ENCODE results near the gene CYBC1. TPM values are rescaled to one million over a fixed set of nuclear protein-coding genes. Genes with fewer than 3 reads are reported as not detected.

Gene CYBC1
- total and polyA plus RNA-seq, 4 experiments from 2014 or later = 166 to 249 (median 237) TPM

DNA sequence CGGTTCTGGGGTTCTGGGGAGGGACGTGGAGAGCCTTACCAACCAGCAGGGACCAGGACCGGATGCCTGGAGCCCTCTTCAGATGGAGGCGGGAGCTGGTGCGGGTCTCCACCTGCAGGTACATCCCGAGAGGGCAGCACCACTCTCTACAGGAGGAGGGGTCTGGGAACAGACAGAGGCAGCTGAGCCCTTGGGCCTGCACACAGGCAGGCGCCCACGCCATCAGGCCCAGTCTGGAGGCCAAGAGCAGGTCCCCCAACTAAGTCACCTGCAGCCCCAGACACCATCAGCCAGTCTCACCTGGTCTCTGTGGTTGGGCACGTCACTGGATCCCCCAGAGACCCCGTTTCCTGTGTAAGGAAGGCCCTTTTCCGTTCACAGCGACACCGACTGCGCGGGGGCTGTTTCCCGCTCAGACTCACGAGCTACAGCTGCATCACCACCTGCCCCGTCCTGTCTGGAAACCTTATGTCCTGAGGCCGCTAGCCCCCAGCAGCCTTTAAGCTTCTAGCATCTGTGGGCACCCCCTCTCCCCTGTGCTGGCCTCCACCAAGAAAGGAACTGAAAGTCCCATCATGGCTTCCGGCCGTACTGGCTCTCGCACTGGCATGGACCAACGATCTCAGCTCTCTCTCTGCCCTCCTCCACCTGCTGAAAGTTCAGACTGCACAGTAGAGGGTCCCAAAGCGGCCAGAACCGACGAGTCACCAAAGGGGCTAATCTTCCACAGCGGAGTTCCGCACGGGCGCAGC lies 1.2 kb downstream of the CYBC1 start:
- H3K9me3 Mint-ChIP-seq = no peaks in the 10 kb centered on the region
- peak overlapping the region; percentile 86 to 98 (median 94) for H3K4me3 Mint-ChIP-seq

DNA sequence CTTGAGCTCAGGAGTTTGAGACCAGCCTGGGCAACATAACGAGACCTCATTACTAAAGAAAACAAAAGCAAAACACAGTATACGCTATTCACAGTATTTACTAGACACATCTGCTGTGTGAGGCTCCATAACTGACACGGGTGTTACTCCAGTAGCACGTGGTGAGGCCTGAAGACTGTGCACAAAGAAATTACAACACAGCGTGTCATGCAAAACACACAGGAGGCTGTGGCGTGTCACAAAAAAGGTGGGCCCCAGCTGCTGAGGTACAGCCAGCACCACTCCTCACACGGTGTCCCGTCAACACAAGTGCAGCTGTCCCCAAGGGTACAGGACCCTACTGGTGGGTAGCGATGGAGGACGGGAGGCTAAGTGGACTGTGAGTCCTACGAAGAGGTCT lies 2.7 kb downstream of the CYBC1 start:
- H3K27me3 ChIP-seq (ENCODE audit: insufficient read depth, low read length) = no peaks in the 10 kb centered on the region
- intact Hi-C loops (cut with micrococcal nuclease) = no loop called here
- H3K36me3 Mint-ChIP-seq = peaks cover 0 to 21% of the 10 kb centered on the region in 2 donors
- no peak for DNase-seq
- H3K27ac ChIP-seq (ENCODE audit: low read depth, low read length) = peak overlapping the region; percentile 45
- CTCF ChIA-PET (ENCODE audit: partially characterized antibody) = no interaction called here
- peaks cover 30% of the 10 kb centered on the region for H3K36me3 ChIP-seq (ENCODE audit: insufficient read depth, low read length)
- H3K4me1 Mint-ChIP-seq = peaks cover 22 to 51% (median 30%) of the 10 kb centered on the region in 4 donors
- H3K27ac Mint-ChIP-seq = peak overlapping the region; percentile 13 to 85 (median 78)
- POLR2A ChIA-PET (ENCODE audit: partially characterized antibody) = interaction anchor here (3.3 kb wide), 1 partner anchor 10 kb away, joined by 50 read pairs; the partner anchor contains the start of gene NARF
- H3K4me1 ChIP-seq (ENCODE audit: insufficient read depth, low read length) = peaks cover 47% of the 10 kb centered on the region
- no peaks in the 10 kb centered on the region for H3K27me3 Mint-ChIP-seq
- no peaks in the 10 kb centered on the region for H3K9me3 ChIP-seq (ENCODE audit: control insufficient read depth in 1 of 2, low read length in 2 of 2)
- H3K4me3 Mint-ChIP-seq = peak overlapping the region in 6 of 8 donors; percentile 4 to 69 (median 62)
- no peaks in the 10 kb centered on the region for H3K9me3 Mint-ChIP-seq
- no peak overlapping the region for H3K4me3 ChIP-seq (ENCODE audit: low read length in 2 of 2)

More for the DNA sequence above, 1.2 kb downstream of the CYBC1 start:
- Mint-ChIP-seq H3K27me3 (no peaks in the 10 kb centered on the region), H3K27ac (peak overlapping the region; percentile 85 to 99 (median 96)), H3K36me3 (peaks cover 0 to 17% of the 10 kb centered on the region in 2 donors), H3K4me1 (peaks cover 22 to 48% (median 30%) of the 10 kb centered on the region in 4 donors)
- intact Hi-C loops (cut with micrococcal nuclease) = no loop called here
- Histone ChIP-seq H3K27ac (ENCODE audit: low read depth, low read length) (peak overlapping the region; percentile 86), H3K9me3 (ENCODE audit: control insufficient read depth in 1 of 2, low read length in 2 of 2) (no peaks in the 10 kb centered on the region), H3K27me3 (ENCODE audit: insufficient read depth, low read length) (no peaks in the 10 kb centered on the region), H3K36me3 (ENCODE audit: insufficient read depth, low read length) (peaks cover 19% of the 10 kb centered on the region), H3K4me3 (ENCODE audit: low read length in 2 of 2) (peak overlapping the region; percentile 86 to 95), H3K4me1 (ENCODE audit: insufficient read depth, low read length) (peaks cover 47% of the 10 kb centered on the region)
- ChIA-PET CTCF (ENCODE audit: partially characterized antibody) (interaction anchor here (0.6 to 1.2 kb wide), 3 partner anchors 30 to 45 kb away, joined by 3 to 4 read pairs (median 3); no protein-coding TSS in a partner anchor), POLR2A (ENCODE audit: partially characterized antibody) (interaction anchor here (0.6 to 3.3 kb wide), 14 partner anchors 9 to 766 kb away, joined by 3 to 50 read pairs (median 4); partner anchors contain the start of genes ARL16, FOXK2, HGS and NARF)
- peak; percentile 73 to 93 (median 76) for DNase-seq

DNA sequence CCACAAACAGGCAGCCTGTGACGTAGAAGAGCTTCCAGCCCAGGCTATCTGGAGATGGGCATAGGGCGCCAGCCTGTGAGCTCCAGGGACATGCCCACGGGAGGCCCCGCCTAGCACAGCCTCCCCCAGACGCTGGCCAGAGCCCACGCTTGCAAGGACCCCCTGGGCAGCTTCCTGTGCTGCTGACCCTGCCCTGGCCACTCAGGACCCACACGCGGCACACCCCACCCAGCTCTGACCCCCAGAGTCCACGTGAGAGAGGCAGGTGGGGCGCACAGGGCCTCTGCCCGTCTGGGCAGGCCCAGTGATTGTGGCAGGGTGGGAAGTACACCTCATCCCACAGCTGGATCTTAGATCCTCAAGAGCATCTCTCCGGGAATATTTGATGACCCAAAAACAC lies 3.9 kb downstream of the CYBC1 start:
- Mint-ChIP-seq H3K36me3 (peaks cover 0 to 25% of the 10 kb centered on the region in 2 donors), H3K9me3 (no peaks in the 10 kb centered on the region), H3K27me3 (no peaks in the 10 kb centered on the region), H3K4me3 (peak overlapping the region in 2 of 8 donors; percentile 28 to 39), H3K27ac (peak overlapping the region in 3 of 7 donors; percentile 48 to 84 (median 74)), H3K4me1 (peaks cover 16 to 43% (median 23%) of the 10 kb centered on the region in 4 donors)
- Histone ChIP-seq H3K27ac (ENCODE audit: low read depth, low read length) (no peak overlapping the region), H3K36me3 (ENCODE audit: insufficient read depth, low read length) (peaks cover 40% of the 10 kb centered on the region), H3K9me3 (ENCODE audit: control insufficient read depth in 1 of 2, low read length in 2 of 2) (no peaks in the 10 kb centered on the region), H3K4me3 (ENCODE audit: low read length in 2 of 2) (no peak overlapping the region), H3K27me3 (ENCODE audit: insufficient read depth, low read length) (no peaks in the 10 kb centered on the region), H3K4me1 (ENCODE audit: insufficient read depth, low read length) (peaks cover 40% of the 10 kb centered on the region)
- POLR2A ChIA-PET (ENCODE audit: partially characterized antibody) = interaction anchor here (1.5 to 1.7 kb wide), 2 partner anchors 11 to 27 kb away, joined by 4 to 7 read pairs; partner anchors contain the start of gene NARF
- intact Hi-C loops (cut with micrococcal nuclease) = no loop called here
- CTCF ChIA-PET (ENCODE audit: partially characterized antibody) = no interaction called here
- no peak for DNase-seq

DNA sequence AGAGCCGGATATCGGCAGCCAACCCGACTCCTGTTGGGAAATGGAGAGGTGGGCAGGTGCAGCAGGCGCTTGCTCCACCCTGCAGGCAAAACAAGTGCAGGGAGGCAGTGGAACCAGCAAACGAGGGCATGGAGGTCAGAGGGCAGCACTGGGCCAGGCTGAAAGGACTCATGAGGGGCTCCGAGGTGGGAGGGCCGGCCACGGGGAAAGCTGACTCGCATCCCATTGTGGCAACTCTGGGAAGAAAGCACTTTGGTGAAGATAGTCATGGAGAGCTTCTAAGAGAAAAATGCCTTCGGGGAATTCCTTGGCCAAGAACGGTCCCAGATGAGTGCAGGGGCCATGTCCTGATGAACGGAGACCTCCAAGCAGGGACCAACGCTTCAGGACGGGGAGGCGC lies 4.4 kb downstream of the CYBC1 start:
- Mint-ChIP-seq H3K4me3 (no peak overlapping the region), H3K36me3 (peaks cover 0 to 27% of the 10 kb centered on the region in 2 donors), H3K4me1 (peaks cover 12 to 38% (median 18%) of the 10 kb centered on the region in 4 donors), H3K9me3 (no peaks in the 10 kb centered on the region), H3K27ac (peak overlapping the region in 3 of 7 donors; percentile 30 to 37 (median 36)), H3K27me3 (no peaks in the 10 kb centered on the region)
- Histone ChIP-seq H3K9me3 (ENCODE audit: control insufficient read depth in 1 of 2, low read length in 2 of 2) (no peaks in the 10 kb centered on the region), H3K27me3 (ENCODE audit: insufficient read depth, low read length) (no peaks in the 10 kb centered on the region), H3K27ac (ENCODE audit: low read depth, low read length) (peak overlapping the region; percentile 8), H3K36me3 (ENCODE audit: insufficient read depth, low read length) (peaks cover 40% of the 10 kb centered on the region), H3K4me3 (ENCODE audit: low read length in 2 of 2) (no peak overlapping the region), H3K4me1 (ENCODE audit: insufficient read depth, low read length) (peaks cover 35% of the 10 kb centered on the region)
- no peak for DNase-seq
- intact Hi-C loops (cut with micrococcal nuclease) = no loop called here
- CTCF ChIA-PET (ENCODE audit: partially characterized antibody) = no interaction called here
- POLR2A ChIA-PET (ENCODE audit: partially characterized antibody) = interaction anchor here (1.5 to 1.7 kb wide), 2 partner anchors 12 to 27 kb away, joined by 4 to 7 read pairs; partner anchors contain the start of gene NARF

DNA sequence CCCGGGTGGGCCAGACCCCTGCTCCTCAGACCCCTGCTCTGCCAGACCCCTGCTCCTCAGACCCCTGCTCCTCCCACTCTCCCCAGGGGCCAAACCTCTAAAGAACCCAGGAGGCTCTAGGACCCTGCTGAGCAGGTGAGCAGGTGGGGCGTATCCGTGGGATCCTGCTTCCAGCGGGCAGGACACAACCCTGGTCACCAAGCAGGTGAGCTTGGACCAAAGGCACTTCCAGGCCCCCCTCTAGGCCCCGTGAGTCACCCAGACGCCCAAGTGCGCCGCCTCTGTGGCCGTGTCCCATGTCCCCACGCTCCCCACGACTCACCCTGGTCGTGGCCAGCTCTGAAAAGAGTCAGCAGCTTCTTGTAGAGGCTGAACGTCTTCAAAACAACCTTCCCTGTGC lies 5.0 kb downstream of the CYBC1 start:
- Histone ChIP-seq H3K4me3 (ENCODE audit: low read length in 2 of 2) (no peak overlapping the region), H3K27me3 (ENCODE audit: insufficient read depth, low read length) (no peaks in the 10 kb centered on the region), H3K27ac (ENCODE audit: low read depth, low read length) (peak overlapping the region; percentile 8), H3K9me3 (ENCODE audit: control insufficient read depth in 1 of 2, low read length in 2 of 2) (no peaks in the 10 kb centered on the region), H3K36me3 (ENCODE audit: insufficient read depth, low read length) (peaks cover 40% of the 10 kb centered on the region), H3K4me1 (ENCODE audit: insufficient read depth, low read length) (peaks cover 32% of the 10 kb centered on the region)
- intact Hi-C loops (cut with micrococcal nuclease) = no loop called here
- Mint-ChIP-seq H3K9me3 (no peaks in the 10 kb centered on the region), H3K36me3 (peaks cover 0 to 24% of the 10 kb centered on the region in 2 donors), H3K4me3 (no peak overlapping the region), H3K4me1 (peaks cover 8 to 33% (median 13%) of the 10 kb centered on the region in 4 donors), H3K27ac (no peak overlapping the region), H3K27me3 (no peaks in the 10 kb centered on the region)
- CTCF ChIA-PET (ENCODE audit: partially characterized antibody) = no interaction called here
- POLR2A ChIA-PET (ENCODE audit: partially characterized antibody) = interaction anchor here (1.5 to 1.7 kb wide), 2 partner anchors 12 to 26 kb away, joined by 4 to 7 read pairs; partner anchors contain the start of gene NARF
- DNase-seq = no peak

DNA sequence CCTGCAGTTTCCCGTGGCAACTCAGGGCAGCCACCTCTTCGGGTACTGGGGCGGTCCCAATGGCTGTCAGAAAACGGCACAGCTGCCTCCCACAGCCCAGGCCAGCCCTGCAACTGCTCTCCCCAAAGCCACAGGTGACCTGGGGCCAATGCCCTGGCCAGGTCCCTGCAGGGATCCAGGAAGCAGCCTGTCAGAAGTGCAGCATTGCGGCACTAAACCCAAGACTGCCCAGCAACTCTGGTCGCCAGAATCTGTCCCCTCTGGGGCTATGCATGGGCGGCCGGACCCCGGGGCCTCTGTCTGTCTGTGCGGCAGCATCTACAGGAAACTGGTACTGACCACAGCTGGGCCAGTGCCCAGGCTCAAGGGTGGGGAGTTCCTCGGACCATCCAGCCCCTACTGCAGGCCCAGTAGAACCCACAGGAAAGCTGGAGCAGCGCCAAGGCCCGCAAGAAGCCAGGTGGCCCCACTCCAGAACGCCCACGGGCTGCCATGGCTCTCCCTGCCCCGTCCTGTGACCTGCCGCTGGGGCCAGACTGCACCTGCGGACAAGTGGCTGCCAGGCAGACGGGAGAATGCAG lies 5.5 kb downstream of the CYBC1 start:
- no peak for DNase-seq
- ChIA-PET CTCF (ENCODE audit: partially characterized antibody) (no interaction called here), POLR2A (ENCODE audit: partially characterized antibody) (interaction anchor here (1.5 to 1.7 kb wide), 2 partner anchors 13 to 26 kb away, joined by 4 to 7 read pairs; partner anchors contain the start of gene NARF)
- no peak overlapping the region for H3K4me3 ChIP-seq (ENCODE audit: low read length in 2 of 2)
- peaks cover 40% of the 10 kb centered on the region for H3K36me3 ChIP-seq (ENCODE audit: insufficient read depth, low read length)
- H3K27me3 Mint-ChIP-seq = no peaks in the 10 kb centered on the region
- H3K9me3 Mint-ChIP-seq = no peaks in the 10 kb centered on the region
- H3K27me3 ChIP-seq (ENCODE audit: insufficient read depth, low read length) = no peaks in the 10 kb centered on the region
- intact Hi-C loops (cut with micrococcal nuclease) = no loop called here
- no peak overlapping the region for H3K27ac Mint-ChIP-seq
- peaks cover 0 to 23% of the 10 kb centered on the region in 2 donors for H3K36me3 Mint-ChIP-seq
- H3K27ac ChIP-seq (ENCODE audit: low read depth, low read length) = no peak overlapping the region
- no peak overlapping the region for H3K4me3 Mint-ChIP-seq
- H3K4me1 Mint-ChIP-seq = peaks cover 10 to 37% (median 12%) of the 10 kb centered on the region in 4 donors
- H3K4me1 ChIP-seq (ENCODE audit: insufficient read depth, low read length) = peaks cover 32% of the 10 kb centered on the region
- H3K9me3 ChIP-seq (ENCODE audit: control insufficient read depth in 1 of 2, low read length in 2 of 2) = no peaks in the 10 kb centered on the region
